ENCODE measurements around the gene ACAN.

- TF ChIP-seq CTCF (conservative IDR thresholded peaks at IDR 0.05), result no peak
- TF ChIP-seq EZH2 (IDR thresholded peaks at IDR 0.05; ENCODE audit: low read depth), result no peak
Measured at GRCh38 chr15:88782465-88782864, 20.8 kb upstream of the ACAN start.

Data from PC-9 (cell line).